ENCODE data around the gene SNRPA. TPM values are rescaled to one million over a fixed set of nuclear protein-coding genes. Genes with fewer than 3 reads are reported as not detected.

The SNRPA gene
- total and polyA plus RNA-seq, 2 of the 13 experiments (the other 11 are each of a cell fraction or from before 2014, with no cell fraction given) = 59.6 to 162 TPM

DNA sequence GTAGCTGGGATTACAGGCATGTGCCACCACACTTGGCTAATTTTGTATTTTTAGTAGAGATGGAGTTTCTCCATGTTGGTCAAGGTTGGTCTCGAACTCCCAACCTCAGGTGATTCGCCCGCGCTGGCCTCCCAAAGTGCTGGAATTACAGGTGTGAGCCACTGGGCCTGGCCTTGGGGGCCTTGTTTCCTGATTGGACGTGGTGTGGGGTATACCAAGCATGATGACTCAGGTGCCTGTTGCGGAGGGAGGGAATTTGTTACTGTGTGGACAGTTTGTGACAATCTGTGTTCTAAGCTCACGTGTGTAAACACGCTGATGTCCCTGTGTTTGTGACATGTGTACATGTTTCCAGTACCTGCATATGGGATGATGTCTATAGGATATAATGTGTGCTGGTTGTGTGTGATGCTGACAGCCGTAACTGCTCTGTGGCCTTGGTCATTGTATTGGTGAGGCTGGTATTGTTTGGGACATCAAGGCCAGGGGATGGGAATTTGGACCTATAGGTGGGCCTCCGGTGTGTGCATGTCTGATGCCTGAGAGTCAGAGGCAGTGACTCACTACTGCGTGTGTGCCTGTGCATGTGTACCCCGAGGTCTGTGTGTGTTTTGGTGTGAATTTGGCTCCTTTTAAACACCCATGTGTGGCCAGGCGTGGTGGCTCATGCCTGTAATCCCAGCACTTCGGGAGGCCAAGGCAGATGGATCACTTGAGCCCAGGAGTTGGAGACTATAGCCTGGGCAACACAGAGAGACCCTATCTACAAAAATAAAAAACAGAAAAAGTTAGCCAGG, 46.4 kb downstream of the SNRPA start (continued):
- TF ChIP-seq, protein P1, sequence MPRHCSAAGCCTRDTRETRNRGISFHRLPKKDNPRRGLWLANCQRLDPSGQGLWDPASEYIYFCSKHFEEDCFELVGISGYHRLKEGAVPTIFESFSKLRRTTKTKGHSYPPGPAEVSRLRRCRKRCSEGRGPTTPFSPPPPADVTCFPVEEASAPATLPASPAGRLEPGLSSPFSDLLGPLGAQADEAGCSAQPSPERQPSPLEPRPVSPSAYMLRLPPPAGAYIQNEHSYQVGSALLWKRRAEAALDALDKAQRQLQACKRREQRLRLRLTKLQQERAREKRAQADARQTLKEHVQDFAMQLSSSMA (CRISPR knock-in tag; IDR thresholded peaks at IDR 0.05) = 0 out of 2 replicates have a peak, but pooled peaks have one; percentile 6
- TF ChIP-seq FOSL2 (CRISPR knock-in tag; IDR thresholded peaks at IDR 0.05) = peak; percentile 78
- TF ChIP-seq FOXA1 (IDR thresholded peaks at IDR 0.05) = no peak
- TF ChIP-seq FOXA1 (CRISPR knock-in tag; IDR thresholded peaks at IDR 0.05) = 0 out of 2 replicates have a peak, but pooled peaks have one; percentile 5
- TF ChIP-seq RBFOX2 (IDR thresholded peaks at IDR 0.05; ENCODE audit: low read depth, low read length) = no peak
- TF ChIP-seq FOXK2 (IDR thresholded peaks at IDR 0.05) = no peak
- TF ChIP-seq JUND (CRISPR knock-in tag; IDR thresholded peaks at IDR 0.05) = 0 out of 2 replicates have a peak, but pooled peaks have one; percentile 58
- TF ChIP-seq ETV5 (CRISPR knock-in tag; IDR thresholded peaks at IDR 0.05; ENCODE audit: borderline replicate concordance) = 0 out of 2 replicates have a peak, but pooled peaks have one; percentile 6
- TF ChIP-seq, protein P2, sequence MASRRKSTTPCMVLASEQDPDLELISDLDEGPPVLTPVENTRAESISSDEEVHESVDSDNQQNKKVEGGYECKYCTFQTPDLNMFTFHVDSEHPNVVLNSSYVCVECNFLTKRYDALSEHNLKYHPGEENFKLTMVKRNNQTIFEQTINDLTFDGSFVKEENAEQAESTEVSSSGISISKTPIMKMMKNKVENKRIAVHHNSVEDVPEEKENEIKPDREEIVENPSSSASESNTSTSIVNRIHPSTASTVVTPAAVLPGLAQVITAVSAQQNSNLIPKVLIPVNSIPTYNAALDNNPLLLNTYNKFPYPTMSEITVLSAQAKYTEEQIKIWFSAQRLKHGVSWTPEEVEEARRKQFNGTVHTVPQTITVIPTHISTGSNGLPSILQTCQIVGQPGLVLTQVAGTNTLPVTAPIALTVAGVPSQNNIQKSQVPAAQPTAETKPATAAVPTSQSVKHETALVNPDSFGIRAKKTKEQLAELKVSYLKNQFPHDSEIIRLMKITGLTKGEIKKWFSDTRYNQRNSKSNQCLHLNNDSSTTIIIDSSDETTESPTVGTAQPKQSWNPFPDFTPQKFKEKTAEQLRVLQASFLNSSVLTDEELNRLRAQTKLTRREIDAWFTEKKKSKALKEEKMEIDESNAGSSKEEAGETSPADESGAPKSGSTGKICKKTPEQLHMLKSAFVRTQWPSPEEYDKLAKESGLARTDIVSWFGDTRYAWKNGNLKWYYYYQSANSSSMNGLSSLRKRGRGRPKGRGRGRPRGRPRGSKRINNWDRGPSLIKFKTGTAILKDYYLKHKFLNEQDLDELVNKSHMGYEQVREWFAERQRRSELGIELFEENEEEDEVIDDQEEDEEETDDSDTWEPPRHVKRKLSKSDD (CRISPR knock-in tag; IDR thresholded peaks at IDR 0.05; ENCODE audit: low read depth) = 0 out of 2 replicates have a peak, but pooled peaks have one; percentile 0
- TF ChIP-seq, protein P3, sequence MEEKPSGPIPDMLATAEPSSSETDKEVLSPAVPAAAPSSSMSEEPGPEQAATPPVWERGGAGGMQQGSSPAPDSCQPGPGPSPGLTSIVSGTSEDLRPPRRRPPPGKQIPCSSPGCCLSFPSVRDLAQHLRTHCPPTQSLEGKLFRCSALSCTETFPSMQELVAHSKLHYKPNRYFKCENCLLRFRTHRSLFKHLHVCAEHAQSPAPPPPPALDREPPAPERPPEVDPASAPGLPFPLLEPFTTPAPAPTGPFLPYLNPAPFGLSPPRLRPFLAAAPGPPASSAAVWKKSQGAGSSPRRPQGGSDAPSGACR (CRISPR knock-in tag; IDR thresholded peaks at IDR 0.05) = no peak

Measured in HepG2 (cell line).